ENCODE data around the gene TNNC2. TPM values are rescaled to one million over a fixed set of nuclear protein-coding genes. Genes with fewer than 3 reads are reported as not detected.
A peak's percentile ranks its signal among the peaks of the same experiment; 100 is the strongest.
"Not testable (repeated sequence)": the region's sequence is repeated elsewhere in the genome, so short reads cannot be mapped to it uniquely, and the experiment has no call there.

Gene TNNC2
- total and polyA plus RNA-seq, 2 donors from 2014 or later = 1.9 TPM; not detected in 1

- H3K27me3 ChIP-seq (ENCODE audit: control insufficient read depth, insufficient read depth, low read length) = no peaks in the 10 kb centered on the region
- DNase-seq = peak; percentile 86 to 96 (median 90)
- peak within 1 kb of the TSS; percentile 75 to 95 for H3K27ac ChIP-seq (ENCODE audit: low read depth in 2 of 2, low read length in 2 of 2)
- peak within 1 kb of the TSS; percentile 39 to 80 (median 44) for H3K9ac ChIP-seq (ENCODE audit: low read length in 3 of 3)
- no peak for FAIRE-seq
- peaks cover 0 to 8% (median 0%) of the 10 kb centered on the region in 3 donors for H3K36me3 ChIP-seq (ENCODE audit: control insufficient read depth in 2 of 3, insufficient read depth in 3 of 3, low read length in 3 of 3)
- H3K4me3 ChIP-seq (ENCODE audit: low read length in 3 of 3) = peak within 1 kb of the TSS; percentile 60 to 73 (median 64)
- intact Hi-C loops (cut with DNase I) = no loop called here
- no peak for TF ChIP-seq CTCF (IDR thresholded peaks at IDR 0.05; ENCODE audit: borderline replicate concordance, extremely low read depth, insufficient read depth)
- H3K9me3 ChIP-seq (ENCODE audit: control insufficient read depth in 2 of 3, insufficient read depth in 1 of 3, low read length in 3 of 3) = no peaks in the 10 kb centered on the region
- peaks cover 4 to 16% (median 5%) of the 10 kb centered on the region in 3 donors for H3K4me1 ChIP-seq (ENCODE audit: control insufficient read depth in 2 of 3, insufficient read depth in 2 of 3, low read depth in 1 of 3, low read length in 3 of 3)
Measured at GRCh38 chr20:45833030-45833882, 6.1 kb upstream of the TNNC2 start, which contains the start of gene SNX21. Gene SNX21, plus strand, starts transcription at chr20:45833799. Its CDS starts 121 bp downstream, at chr20:45833920.

DNA sequence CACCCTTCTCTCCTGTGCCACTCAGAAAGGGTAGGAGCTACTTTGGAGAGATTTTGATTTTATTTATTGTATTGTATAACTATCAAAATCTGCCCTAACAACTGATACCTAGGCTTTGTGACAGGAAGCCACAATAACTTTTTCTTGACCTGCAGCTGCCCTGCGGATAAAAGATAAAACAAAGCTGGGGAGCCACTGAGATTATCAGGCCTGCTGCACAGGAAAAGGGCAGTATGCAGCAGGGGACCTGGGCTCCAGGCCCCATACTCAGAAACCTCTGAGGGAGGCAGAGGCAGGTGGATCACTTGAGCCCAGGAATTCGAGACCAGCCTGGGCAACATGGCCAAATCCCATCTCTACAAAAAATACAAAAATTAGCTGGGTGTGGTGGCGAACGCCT is 5.5 kb upstream of the TNNC2 start:
- H3K27ac ChIP-seq (ENCODE audit: low read depth in 2 of 2, low read length in 2 of 2) = peak overlapping the region; percentile 75 to 95
- no peak for TF ChIP-seq CTCF (IDR thresholded peaks at IDR 0.05; ENCODE audit: borderline replicate concordance, extremely low read depth, insufficient read depth)
- no peak overlapping the region for H3K9ac ChIP-seq (ENCODE audit: low read length in 3 of 3)
- no peaks in the 10 kb centered on the region for H3K9me3 ChIP-seq (ENCODE audit: control insufficient read depth in 2 of 3, insufficient read depth in 1 of 3, low read length in 3 of 3)
- intact Hi-C loops (cut with DNase I) = no loop called here
- H3K4me3 ChIP-seq (ENCODE audit: low read length in 3 of 3) = no peak overlapping the region
- peaks cover 4 to 16% (median 5%) of the 10 kb centered on the region in 3 donors for H3K4me1 ChIP-seq (ENCODE audit: control insufficient read depth in 2 of 3, insufficient read depth in 2 of 3, low read depth in 1 of 3, low read length in 3 of 3)
- no peaks in the 10 kb centered on the region for H3K27me3 ChIP-seq (ENCODE audit: control insufficient read depth, insufficient read depth, low read length)
- H3K36me3 ChIP-seq (ENCODE audit: control insufficient read depth in 2 of 3, insufficient read depth in 3 of 3, low read length in 3 of 3) = peaks cover 0 to 8% (median 0%) of the 10 kb centered on the region in 3 donors
- FAIRE-seq (no peak), DNase-seq (peak in 1 of 5 donors; percentile 17)

- intact Hi-C loops (cut with DNase I) = loop anchor here (10.0 kb wide), 1 partner anchor 135 kb away; no protein-coding TSS in a partner anchor
Measured at GRCh38 chr20:45829673-45830106, 2.6 kb upstream of the TNNC2 start.

GRCh38 chr20:45828589-45828988 is 1.5 kb upstream of the TNNC2 start:
- Histone ChIP-seq H3K36me3 (ENCODE audit: control insufficient read depth in 2 of 3, insufficient read depth in 3 of 3, low read length in 3 of 3) (no peaks in the 10 kb centered on the region), H3K27ac (ENCODE audit: low read depth in 2 of 2, low read length in 2 of 2) (no peak overlapping the region), H3K4me3 (ENCODE audit: low read length in 3 of 3) (no peak overlapping the region), H3K27me3 (ENCODE audit: control insufficient read depth, insufficient read depth, low read length) (peaks cover 4% of the 10 kb centered on the region), H3K9me3 (ENCODE audit: control insufficient read depth in 2 of 3, insufficient read depth in 1 of 3, low read length in 3 of 3) (no peaks in the 10 kb centered on the region), H3K9ac (ENCODE audit: low read length in 3 of 3) (no peak overlapping the region), H3K4me1 (ENCODE audit: control insufficient read depth in 2 of 3, insufficient read depth in 2 of 3, low read depth in 1 of 3, low read length in 3 of 3) (peaks cover 0 to 12% (median 4%) of the 10 kb centered on the region in 3 donors)
- DNase-seq (peak in 3 of 5 donors; percentile 53 to 65 (median 60)), FAIRE-seq (no peak)
- no peak for TF ChIP-seq CTCF (IDR thresholded peaks at IDR 0.05; ENCODE audit: borderline replicate concordance, extremely low read depth, insufficient read depth)
- intact Hi-C loops (cut with DNase I) = loop anchor here (10.0 kb wide), 1 partner anchor 136 kb away; no protein-coding TSS in a partner anchor

More at GRCh38 chr20:45829673-45830106, 2.6 kb upstream of the TNNC2 start:
- not testable (repeated sequence) for H3K4me1 ChIP-seq (ENCODE audit: control insufficient read depth in 2 of 3, insufficient read depth in 2 of 3, low read depth in 1 of 3, low read length in 3 of 3); H3K4me3 ChIP-seq (ENCODE audit: low read length in 3 of 3); DNase-seq; H3K9me3 ChIP-seq (ENCODE audit: control insufficient read depth in 2 of 3, insufficient read depth in 1 of 3, low read length in 3 of 3); H3K36me3 ChIP-seq (ENCODE audit: control insufficient read depth in 2 of 3, insufficient read depth in 3 of 3, low read length in 3 of 3); H3K27me3 ChIP-seq (ENCODE audit: control insufficient read depth, insufficient read depth, low read length); H3K9ac ChIP-seq (ENCODE audit: low read length in 3 of 3); H3K27ac ChIP-seq (ENCODE audit: low read depth in 2 of 2, low read length in 2 of 2); FAIRE-seq

All from kidney (tissue), 14 donors.